DOHH2 (cell line): Measurements from ENCODE around the gene TP53I11.

Source experiments
- H3F3A ChIP-seq: fragments of 200-600 bp; sonication (generic), shearing (Covaris generic); 2 replicates; pipeline ENCODE4 v1.6.0; 2016; ENCODE audit warnings: antibody characterized with exemption, mild to moderate bottlenecking; ENCODE audit not compliant: control insufficient read depth, insufficient read depth
- H3K27ac ChIP-seq: fragments of 200-600 bp; sonication (generic); 2 replicates; pipeline ENCODE4 v1.5.1; 2014; ENCODE audit warnings: low read depth, mild to moderate bottlenecking, low read length, moderate library complexity
- H3K27me3 ChIP-seq: fragments of 200-600 bp; sonication (generic); 2 replicates; pipeline ENCODE4 v1.6.1; 2014; ENCODE audit warnings: mild to moderate bottlenecking, low read length, mixed read lengths; ENCODE audit not compliant: control insufficient read depth
- H3K36me3 ChIP-seq: fragments of 200-600 bp; sonication (generic); 2 replicates; pipeline ENCODE4 v1.6.1; 2014; ENCODE audit warnings: mild to moderate bottlenecking, low read length, moderate library complexity, mixed read lengths; ENCODE audit not compliant: control insufficient read depth
- H3K4me1 ChIP-seq: fragments of 200-600 bp; sonication (generic); 2 replicates; pipeline ENCODE4 v1.6.1; 2014; ENCODE audit warnings: mild to moderate bottlenecking, low read length, mixed read lengths; ENCODE audit not compliant: control insufficient read depth
- H3K4me2 ChIP-seq: fragments of 200-600 bp; sonication (generic); 2 replicates; pipeline ENCODE4 v1.6.0; 2014; ENCODE audit warnings: mild to moderate bottlenecking, low read length, moderate library complexity
- H3K4me3 ChIP-seq: fragments of 200-600 bp; sonication (generic); 2 replicates; pipeline ENCODE4 v1.5.1; 2014; ENCODE audit warnings: mild to moderate bottlenecking, low read length, mixed read lengths
- H3K79me2 ChIP-seq: fragments of 200-600 bp; sonication (generic); 2 replicates; pipeline ENCODE4 v1.6.1; 2014; ENCODE audit warnings: mild to moderate bottlenecking, low read length, mixed read lengths; ENCODE audit not compliant: control insufficient read depth
- H3K9me2 ChIP-seq: fragments of 200-600 bp; sonication (generic); replicated peaks from 2 replicates; pipeline ENCODE4 v1.6.1; 2014; ENCODE audit warnings: mild to moderate bottlenecking, low read length, mixed read lengths; ENCODE audit not compliant: control insufficient read depth
- H3K9me3 ChIP-seq: fragments of 200-600 bp; sonication (generic); 2 replicates; pipeline ENCODE4 v1.6.1; 2014; ENCODE audit warnings: antibody characterized with exemption, low read length, mixed read lengths; ENCODE audit not compliant: control insufficient read depth, insufficient read depth
- H4K20me1 ChIP-seq: fragments of 200-600 bp; sonication (generic); 2 replicates; pipeline ENCODE4 v1.6.0; 2014; ENCODE audit warnings: low read depth, mild to moderate bottlenecking, antibody characterized with exemption, low read length, moderate library complexity; ENCODE audit not compliant: control insufficient read depth, insufficient read depth
- EZH2phosphoT487 ChIP-seq: fragments of 200-600 bp; sonication (generic); IDR thresholded peaks from 2 replicates; pipeline ENCODE4 v1.6.1; 2017; ENCODE audit warnings: borderline replicate concordance, mild to moderate bottlenecking, antibody characterized with exemption, low read length, moderate library complexity, mixed read lengths
- TF ChIP-seq, protein P1 (sequence below): fragments of 200-600 bp; sonication (generic); IDR thresholded peaks from one replicate; pipeline ENCODE4 v1.5.1; 2014; ENCODE audit warnings: antibody characterized with exemption, mild to moderate bottlenecking, low read depth, low read length; ENCODE audit not compliant: poor library complexity, severe bottlenecking

TP53I11 gene

DNA sequence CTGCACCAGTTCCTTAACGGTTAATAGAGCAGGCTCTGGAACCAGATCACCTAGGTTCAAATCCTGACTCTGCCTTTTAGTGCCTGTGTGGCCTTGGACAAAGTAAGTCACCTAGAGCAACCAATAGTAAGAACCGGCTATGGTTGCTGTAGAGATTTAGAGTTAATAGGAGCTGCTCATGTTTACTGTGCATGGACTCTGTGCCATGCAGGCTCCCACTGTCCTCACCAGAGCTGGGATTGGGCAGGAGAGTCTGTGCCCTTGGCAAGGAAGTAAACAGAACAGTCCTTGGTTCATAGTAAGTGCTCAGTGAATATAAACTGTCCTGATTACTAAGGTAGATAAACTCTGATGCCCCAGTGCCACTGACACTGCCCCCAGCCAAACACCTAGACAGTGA, 1.4 kb upstream of the TP53I11 start:
- H3K9me3 ChIP-seq, result no peaks in the 10 kb centered on the region
- peaks cover 19% of the 10 kb centered on the region for H3K4me1 ChIP-seq
- no peaks in the 10 kb centered on the region; the same call in 1 of the 2 replicates for H4K20me1 ChIP-seq
- no peak overlapping the region for H3K4me2 ChIP-seq
- no peaks in the 10 kb centered on the region for H3K79me2 ChIP-seq
- peaks cover 30% of the 10 kb centered on the region for H3K27me3 ChIP-seq
- H3F3A ChIP-seq, result no peaks in the 10 kb centered on the region
- H3K4me3 ChIP-seq, result no peak overlapping the region
- H3K36me3 ChIP-seq, result no peaks in the 10 kb centered on the region
- no peak for TF ChIP-seq EZH2phosphoT487
- TF ChIP-seq, protein P1, sequence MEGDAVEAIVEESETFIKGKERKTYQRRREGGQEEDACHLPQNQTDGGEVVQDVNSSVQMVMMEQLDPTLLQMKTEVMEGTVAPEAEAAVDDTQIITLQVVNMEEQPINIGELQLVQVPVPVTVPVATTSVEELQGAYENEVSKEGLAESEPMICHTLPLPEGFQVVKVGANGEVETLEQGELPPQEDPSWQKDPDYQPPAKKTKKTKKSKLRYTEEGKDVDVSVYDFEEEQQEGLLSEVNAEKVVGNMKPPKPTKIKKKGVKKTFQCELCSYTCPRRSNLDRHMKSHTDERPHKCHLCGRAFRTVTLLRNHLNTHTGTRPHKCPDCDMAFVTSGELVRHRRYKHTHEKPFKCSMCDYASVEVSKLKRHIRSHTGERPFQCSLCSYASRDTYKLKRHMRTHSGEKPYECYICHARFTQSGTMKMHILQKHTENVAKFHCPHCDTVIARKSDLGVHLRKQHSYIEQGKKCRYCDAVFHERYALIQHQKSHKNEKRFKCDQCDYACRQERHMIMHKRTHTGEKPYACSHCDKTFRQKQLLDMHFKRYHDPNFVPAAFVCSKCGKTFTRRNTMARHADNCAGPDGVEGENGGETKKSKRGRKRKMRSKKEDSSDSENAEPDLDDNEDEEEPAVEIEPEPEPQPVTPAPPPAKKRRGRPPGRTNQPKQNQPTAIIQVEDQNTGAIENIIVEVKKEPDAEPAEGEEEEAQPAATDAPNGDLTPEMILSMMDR, result no peak
- H3K9me2 ChIP-seq, result no peaks in the 10 kb centered on the region
- no peak overlapping the region for H3K27ac ChIP-seq

DNA sequence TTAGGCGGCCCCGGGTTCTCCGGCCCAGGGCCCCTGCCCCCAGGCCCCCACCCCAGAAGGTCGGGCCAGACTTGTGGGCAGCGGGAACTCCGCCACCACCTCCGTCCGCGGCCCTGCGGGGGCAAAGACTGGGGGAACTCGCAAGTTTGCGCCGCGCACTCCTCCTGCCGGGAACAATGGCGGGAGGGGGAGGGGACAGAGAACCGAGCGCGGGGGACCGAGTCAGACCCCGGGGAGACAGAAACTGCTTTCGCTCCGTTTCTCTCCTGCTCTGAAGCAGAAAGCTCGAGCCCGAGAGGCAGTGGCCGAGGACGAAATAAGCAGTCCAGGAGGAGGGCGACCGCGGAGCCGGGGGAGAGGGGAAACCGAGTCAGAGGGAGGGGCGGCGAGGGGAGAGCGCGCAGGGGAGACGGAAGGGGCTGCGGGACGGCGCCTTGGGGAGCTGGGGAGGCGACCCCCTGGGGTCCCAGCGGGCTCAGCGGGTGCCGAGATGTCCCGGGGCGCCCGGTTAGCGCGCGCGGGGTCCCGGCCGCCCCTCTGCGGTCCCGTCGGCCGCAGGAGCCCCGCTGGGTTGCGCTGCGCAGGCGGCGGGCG, 555 bp downstream of the TP53I11 start:
- Histone ChIP-seq H3K4me1 (peaks cover 16% of the 10 kb centered on the region), H3K9me3 (no peaks in the 10 kb centered on the region), H3K27me3 (peaks cover 30% of the 10 kb centered on the region), H3K4me2 (peak overlapping the region; percentile 63), H4K20me1 (no peaks in the 10 kb centered on the region; the same call in 1 of the 2 replicates), H3K4me3 (peak overlapping the region; percentile 56), H3K27ac (no peak overlapping the region), H3F3A (no peaks in the 10 kb centered on the region; the same call in 1 of the 2 replicates), H3K36me3 (no peaks in the 10 kb centered on the region), H3K9me2 (no peaks in the 10 kb centered on the region), H3K79me2 (no peaks in the 10 kb centered on the region)
- TF ChIP-seq, protein P1, result no peak

DNA sequence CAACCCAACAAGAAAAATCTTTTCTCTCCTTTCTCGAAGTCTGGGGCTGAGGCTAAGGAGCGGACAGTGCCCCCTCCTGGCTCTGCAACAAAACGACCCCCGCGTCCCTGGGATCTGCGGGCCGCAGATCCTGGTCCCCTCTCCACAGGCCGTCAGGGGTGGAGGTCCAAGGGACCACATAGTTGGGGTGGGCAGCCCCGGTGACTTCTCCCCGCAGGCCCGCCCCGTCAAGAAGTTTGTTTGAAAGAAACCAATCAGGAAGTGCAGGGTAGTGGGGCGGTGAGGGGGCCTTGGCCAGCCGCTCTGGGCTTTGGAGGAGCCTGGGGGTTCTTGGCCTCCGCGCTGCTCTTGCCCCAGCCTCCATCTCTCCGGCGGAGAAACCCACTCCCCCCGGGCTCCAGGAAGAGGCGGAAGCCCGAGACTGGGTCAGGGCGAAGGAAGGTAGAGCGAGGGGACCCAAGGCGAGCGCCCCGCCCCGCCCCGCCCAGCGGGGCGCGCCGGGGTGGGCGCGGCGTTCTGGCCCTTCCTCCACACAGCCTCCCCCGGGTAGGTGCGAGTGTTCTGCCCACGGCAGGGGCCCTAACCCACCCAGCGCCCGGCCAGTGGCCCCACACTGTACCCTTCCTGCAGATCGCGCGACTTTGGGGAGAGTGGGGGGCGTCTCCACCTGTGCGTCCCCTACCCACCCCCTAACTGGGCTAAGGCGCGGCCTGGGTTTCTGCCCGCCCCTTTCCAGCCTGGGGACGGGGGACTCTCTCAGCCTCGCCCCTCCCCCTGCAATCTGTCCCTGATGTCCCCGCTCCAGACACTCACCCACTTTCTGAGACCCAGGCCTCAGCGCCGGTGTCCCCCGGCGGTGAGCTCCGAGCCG, 1.3 kb downstream of the TP53I11 start:
- peak overlapping the region; percentile 63 for H3K4me2 ChIP-seq
- H3K9me2 ChIP-seq, result no peaks in the 10 kb centered on the region
- H3K4me3 ChIP-seq, result peak overlapping the region; percentile 56
- no peaks in the 10 kb centered on the region; the same call in 1 of the 2 replicates for H4K20me1 ChIP-seq
- peaks cover 17% of the 10 kb centered on the region for H3K4me1 ChIP-seq
- no peaks in the 10 kb centered on the region for H3K79me2 ChIP-seq
- no peak overlapping the region for H3K27ac ChIP-seq
- TF ChIP-seq EZH2phosphoT487, result no peak
- TF ChIP-seq, protein P1, result peak; percentile 60
- no peaks in the 10 kb centered on the region for H3K9me3 ChIP-seq
- peaks cover 30% of the 10 kb centered on the region for H3K27me3 ChIP-seq
- H3K36me3 ChIP-seq, result no peaks in the 10 kb centered on the region
- H3F3A ChIP-seq, result no peaks in the 10 kb centered on the region; the same call in 1 of the 2 replicates
